Mesenteric fat pad (tissue), 1 donor: Measurements from ENCODE around the gene CTDNEP1. TPM values are rescaled to one million over a fixed set of nuclear protein-coding genes. Genes with fewer than 3 reads are reported as not detected.

Experiments
- DNase-seq: peaks from one replicate; pipeline ENCODE4 v3.0.0-alpha.2; 2020; ENCODE audit warnings: low spot score
- long read RNA-seq: library from polyadenylated mRNA; unstranded; transcript quantifications from one replicate; pipeline ENCODE4 v2.0.0, GENCODE V29; 2020
- total RNA-seq: library from RNA; stranded (reverse); fragmentation: NEBNext Ultra II Directional; extraction: Animal tissue kit (Norgen Biotek cat#: 25700); gene quantifications from one replicate; pipeline ENCODE4 v1.2.1, GENCODE V29; 2021
- donor health status: DM: yes; HTN: yes; CAD: no.

The CTDNEP1 gene
- 120 TPM for total RNA-seq
- long read RNA-seq, transcript CTDNEP1-210 (8 exons, 1,708 nt) = major isoform, 24 of 33 reads
- long read RNA-seq, partial matches to known transcripts = 8 of 33 reads
- long read RNA-seq, other reads (novel, unspliced or antisense) = 0 of 33 reads

GRCh38 chr17:7251661-7252175, at the start of gene CTDNEP1:
Gene CTDNEP1 (minus strand): TSS chr17:7251734. CDS start chr17:7251296, 438 bp downstream.
- peak; percentile 100 for DNase-seq

GRCh38 chr17:7296189-7296861, 44.8 kb upstream of the CTDNEP1 start:
- peak; percentile 94 for DNase-seq

GRCh38 chr17:7295230-7296180, 44.0 kb upstream of the CTDNEP1 start:
- no peak for DNase-seq

- DNase-seq = no peak
Measured at GRCh38 chr17:7294614-7295153, 43.1 kb upstream of the CTDNEP1 start, which contains the start of gene YBX2. Gene YBX2 (minus strand): TSS chr17:7294639. CDS start chr17:7294500, 139 bp downstream.

GRCh38 chr17:7293816-7294613, 42.5 kb upstream of the CTDNEP1 start:
- no peak for DNase-seq

GRCh38 chr17:7293159-7293558, 41.6 kb upstream of the CTDNEP1 start:
- DNase-seq = no peak

GRCh38 chr17:7292729-7293128, 41.2 kb upstream of the CTDNEP1 start:
- no peak for DNase-seq

GRCh38 chr17:7292194-7292593, 40.7 kb upstream of the CTDNEP1 start:
- DNase-seq = no peak

GRCh38 chr17:7290685-7291084, 39.2 kb upstream of the CTDNEP1 start:
- no peak for DNase-seq

- DNase-seq = no peak
Measured at GRCh38 chr17:7290166-7290565, 38.6 kb upstream of the CTDNEP1 start.

- no peak for DNase-seq
Measured at GRCh38 chr17:7289256-7290032, 37.9 kb upstream of the CTDNEP1 start.

GRCh38 chr17:7285679-7286078, 34.1 kb upstream of the CTDNEP1 start:
- DNase-seq = no peak

- DNase-seq = no peak
Measured at GRCh38 chr17:7284911-7285310, 33.4 kb upstream of the CTDNEP1 start.

GRCh38 chr17:7283471-7284216, 32.1 kb upstream of the CTDNEP1 start:
- no peak for DNase-seq

- no peak for DNase-seq
Measured at GRCh38 chr17:7282752-7283321, 31.3 kb upstream of the CTDNEP1 start.

GRCh38 chr17:7281953-7282751, 30.6 kb upstream of the CTDNEP1 start:
- no peak for DNase-seq

GRCh38 chr17:7281074-7281952, 29.8 kb upstream of the CTDNEP1 start, which contains the start of gene SLC2A4:
Gene SLC2A4 (plus strand): TSS chr17:7281718. CDS start chr17:7281935, 217 bp downstream.
- DNase-seq = peak; percentile 97
